NCI-H2227 (cell line): Measurements from ENCODE around the gene HPCAL1.

Source experiments
- DNase-seq: peaks from one replicate; lab custom pipeline; 2025; ENCODE audit not compliant: unreplicated experiment; lab: John Stamatoyannopoulos, UW

HPCAL1 gene

GRCh38 chr2:10322481-10322880 lies 19.8 kb downstream of the HPCAL1 start:
- no peak for DNase-seq

- no peak for DNase-seq
Measured at GRCh38 chr2:10322973-10323372, 20.3 kb downstream of the HPCAL1 start.

GRCh38 chr2:10323535-10323934 lies 20.8 kb downstream of the HPCAL1 start:
- no peak for DNase-seq

- DNase-seq, result peak; percentile 19
Measured at GRCh38 chr2:10324095-10324832, 21.6 kb downstream of the HPCAL1 start.

GRCh38 chr2:10325278-10326145 lies 22.8 kb downstream of the HPCAL1 start:
- DNase-seq, result peak; percentile 31

GRCh38 chr2:10326151-10326616 lies 23.5 kb downstream of the HPCAL1 start:
- DNase-seq, result no peak

- DNase-seq, result peak; percentile 16
Measured at GRCh38 chr2:10326707-10327594, 24.2 kb downstream of the HPCAL1 start.

- DNase-seq, result no peak
Measured at GRCh38 chr2:10327896-10328669, 25.4 kb downstream of the HPCAL1 start.

GRCh38 chr2:10328670-10329579 lies 26.2 kb downstream of the HPCAL1 start:
- no peak for DNase-seq

- no peak for DNase-seq
Measured at GRCh38 chr2:10329580-10329879, 26.8 kb downstream of the HPCAL1 start.

- DNase-seq, result no peak
Measured at GRCh38 chr2:10329880-10330699, 27.4 kb downstream of the HPCAL1 start.

- DNase-seq, result no peak
Measured at GRCh38 chr2:10330700-10331026, 28.0 kb downstream of the HPCAL1 start.

- peak; percentile 33 for DNase-seq
Measured at GRCh38 chr2:10331027-10331701, 28.5 kb downstream of the HPCAL1 start.

- no peak for DNase-seq
Measured at GRCh38 chr2:10331702-10332401, 29.1 kb downstream of the HPCAL1 start.

GRCh38 chr2:10332402-10333246 lies 29.9 kb downstream of the HPCAL1 start:
- DNase-seq, result peak; percentile 35

- DNase-seq, result no peak
Measured at GRCh38 chr2:10333247-10333613, 30.5 kb downstream of the HPCAL1 start.

GRCh38 chr2:10333966-10334365 lies 31.3 kb downstream of the HPCAL1 start:
- no peak for DNase-seq
